Mesothelial cell of epicardium (in vitro differentiated cells): ENCODE measurements around the gene WDR83. TPM values are rescaled to one million over a fixed set of nuclear protein-coding genes. Genes with fewer than 3 reads are reported as not detected.

Experiments
- DNase-seq, 2 experiments: peaks; one replicate each; pipeline ENCODE4 v3.0.0; 2021; ENCODE audit warnings: low spot score in 2 of 2; ENCODE audit not compliant: unreplicated experiment in 2 of 2
- H3K27ac Mint-ChIP-seq: 2 replicates; pipeline ENCODE4 v1.8.0; 2021; ENCODE audit warnings: mixed read lengths
- H3K27me3 Mint-ChIP-seq: 2 replicates; pipeline ENCODE4 v1.8.0; 2021; ENCODE audit warnings: low read depth, mixed read lengths
- H3K36me3 Mint-ChIP-seq: 2 replicates; pipeline ENCODE4 v1.8.0; 2021; ENCODE audit warnings: mixed read lengths
- H3K4me1 Mint-ChIP-seq: 2 replicates; pipeline ENCODE4 v1.8.0; 2021; ENCODE audit warnings: mixed read lengths
- H3K4me3 Mint-ChIP-seq: 2 replicates; pipeline ENCODE4 v1.8.0; 2021; ENCODE audit warnings: mild to moderate bottlenecking, moderate library complexity, mixed read lengths
- H3K9me3 Mint-ChIP-seq: 2 replicates; pipeline ENCODE4 v1.8.0; 2021; ENCODE audit warnings: mixed read lengths
- CTCF ChIP-seq: fragments of 200-600 bp; sonication (generic); IDR thresholded peaks from one replicate; pipeline ENCODE4 v1.5.0; 2021; ENCODE audit warnings: antibody characterized with exemption; ENCODE audit not compliant: unreplicated experiment
- total RNA-seq: library from RNA; stranded (reverse); gene quantifications from 3 replicates; pipeline ENCODE4 v1.2.1, GENCODE V29; 2021

WDR83 gene
- total RNA-seq, 1 donor from 2014 or later = 13.6 TPM

DNA sequence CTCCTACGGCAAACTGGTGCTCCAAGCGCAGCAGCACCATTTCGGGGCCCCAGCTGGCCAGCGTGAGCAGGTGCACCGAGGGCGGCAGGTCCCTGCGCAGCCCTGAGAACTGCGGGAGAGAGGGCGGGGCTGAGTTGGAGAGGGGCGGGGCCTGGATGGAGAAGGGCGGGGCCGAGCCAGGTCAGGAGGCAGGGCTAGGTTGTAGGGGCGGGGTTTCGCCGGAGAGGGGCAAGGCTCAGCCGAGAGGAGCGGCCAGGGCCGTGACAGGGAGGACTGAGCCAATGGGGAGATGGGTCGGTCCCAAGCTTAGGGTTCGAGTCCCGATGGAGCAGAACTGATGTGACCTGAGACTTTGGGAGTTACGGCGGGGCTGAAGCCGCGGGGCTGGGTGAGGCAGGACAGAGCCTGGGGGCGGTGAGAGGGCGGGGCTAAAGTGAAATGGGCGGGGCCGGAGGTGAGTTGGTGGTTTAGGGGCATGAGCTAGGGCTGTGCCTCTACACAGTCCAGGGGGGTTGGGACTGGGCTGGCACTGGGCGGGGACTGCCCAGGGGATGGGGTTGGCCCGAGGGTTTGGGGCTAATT lies 19.0 kb upstream of the WDR83 start:
- no peaks in the 10 kb centered on the region for H3K27me3 Mint-ChIP-seq
- peaks cover 15% of the 10 kb centered on the region for H3K36me3 Mint-ChIP-seq
- H3K4me3 Mint-ChIP-seq = no peak overlapping the region
- no peak for DNase-seq
- TF ChIP-seq CTCF = no peak
- H3K27ac Mint-ChIP-seq = no peak overlapping the region
- no peaks in the 10 kb centered on the region for H3K9me3 Mint-ChIP-seq
- H3K4me1 Mint-ChIP-seq = no peaks in the 10 kb centered on the region

DNA sequence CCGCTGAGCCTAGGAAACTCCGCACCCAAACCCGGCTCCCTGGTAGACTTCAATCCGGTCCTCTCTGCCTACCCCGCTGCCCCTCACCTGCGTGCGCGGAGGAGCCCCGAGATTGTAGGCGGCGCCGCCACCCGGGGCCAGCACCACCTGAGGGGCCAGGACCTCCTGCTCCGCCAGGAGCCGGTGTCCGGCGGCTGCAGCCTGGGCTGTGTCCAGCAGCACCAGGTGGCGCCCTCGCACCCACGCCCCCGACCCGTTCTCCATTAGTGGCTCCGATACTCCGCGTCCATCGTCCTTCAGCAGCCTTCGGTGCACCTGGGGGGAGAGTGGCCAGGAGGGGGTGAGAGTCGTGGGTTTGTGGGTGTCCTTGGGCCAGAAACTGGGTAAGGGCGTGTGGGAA lies 18.5 kb upstream of the WDR83 start:
- H3K4me3 Mint-ChIP-seq = no peak overlapping the region
- no peak for TF ChIP-seq CTCF
- no peaks in the 10 kb centered on the region for H3K4me1 Mint-ChIP-seq
- H3K36me3 Mint-ChIP-seq = peaks cover 15% of the 10 kb centered on the region
- no peak for DNase-seq
- no peaks in the 10 kb centered on the region for H3K27me3 Mint-ChIP-seq
- no peaks in the 10 kb centered on the region for H3K9me3 Mint-ChIP-seq
- no peak overlapping the region for H3K27ac Mint-ChIP-seq

DNA sequence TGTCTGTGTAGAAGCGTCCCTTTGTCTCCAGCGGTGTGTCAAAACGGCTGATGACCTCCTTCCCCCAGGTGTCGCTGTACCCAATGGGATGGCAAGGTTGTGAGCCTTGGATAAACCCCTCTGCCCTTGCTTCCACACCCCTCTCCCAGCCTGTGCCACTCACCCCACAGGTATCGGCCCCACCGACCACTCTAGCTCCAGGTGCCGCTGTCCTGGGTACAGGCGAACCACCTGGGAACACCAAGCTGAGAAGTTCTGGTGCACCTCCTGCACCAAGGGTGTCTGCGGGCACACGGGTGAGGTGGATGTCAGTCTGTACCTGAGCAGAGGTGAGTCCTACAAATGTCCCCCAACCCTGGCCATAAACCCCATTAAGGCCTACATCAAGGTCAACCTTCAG lies 16.7 kb upstream of the WDR83 start:
- DNase-seq = no peak
- Mint-ChIP-seq H3K4me3 (no peak overlapping the region), H3K27ac (no peak overlapping the region), H3K27me3 (no peaks in the 10 kb centered on the region), H3K36me3 (peaks cover 17% of the 10 kb centered on the region), H3K9me3 (no peaks in the 10 kb centered on the region), H3K4me1 (no peaks in the 10 kb centered on the region)
- TF ChIP-seq CTCF = no peak

DNA sequence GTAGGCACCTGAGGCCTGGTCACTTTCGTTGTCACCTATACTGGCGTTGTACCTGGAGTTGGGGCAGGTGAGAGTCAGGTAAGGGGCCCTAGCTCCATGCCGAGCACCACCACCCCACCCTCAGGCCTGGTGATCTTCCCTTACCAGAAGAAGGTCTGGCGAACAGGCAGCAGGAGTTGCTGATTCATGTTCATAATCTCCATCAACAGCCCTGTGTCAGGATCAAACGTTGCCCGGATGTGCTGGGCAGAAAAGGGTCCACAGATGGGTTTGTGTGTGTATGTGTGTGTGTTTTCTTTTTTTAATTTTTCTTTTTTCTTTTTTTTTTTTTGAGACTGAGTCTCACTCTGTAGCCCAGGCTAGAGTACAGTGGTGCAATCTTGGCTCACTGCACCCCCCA lies 14.4 kb upstream of the WDR83 start:
- DNase-seq = no peak
- H3K4me3 Mint-ChIP-seq = no peak overlapping the region
- H3K9me3 Mint-ChIP-seq = no peaks in the 10 kb centered on the region
- TF ChIP-seq CTCF = no peak
- H3K36me3 Mint-ChIP-seq = peaks cover 32% of the 10 kb centered on the region
- H3K27me3 Mint-ChIP-seq = no peaks in the 10 kb centered on the region
- H3K4me1 Mint-ChIP-seq = no peaks in the 10 kb centered on the region
- H3K27ac Mint-ChIP-seq = no peak overlapping the region

DNA sequence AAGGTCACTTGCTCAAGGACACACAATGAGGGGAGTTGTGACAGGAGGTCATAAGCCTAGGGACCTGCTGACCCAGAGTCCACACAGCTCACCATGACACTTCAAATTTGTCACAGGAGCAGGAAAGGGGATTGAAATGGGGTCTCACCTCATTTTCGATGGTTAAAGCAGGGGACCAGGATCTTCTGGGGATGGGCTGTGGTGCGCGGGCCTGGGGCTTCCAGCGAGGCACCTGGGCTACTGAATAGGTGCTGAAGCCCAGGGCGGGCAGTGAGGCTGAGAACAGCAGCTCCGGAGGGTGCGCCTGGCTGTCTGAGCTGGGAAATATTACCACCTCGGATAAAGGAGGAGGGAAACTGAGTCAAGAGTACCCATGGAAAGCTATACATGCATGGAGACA lies 11.1 kb upstream of the WDR83 start:
- H3K36me3 Mint-ChIP-seq = peaks cover 41% of the 10 kb centered on the region
- no peak for TF ChIP-seq CTCF
- H3K27ac Mint-ChIP-seq = no peak overlapping the region
- no peaks in the 10 kb centered on the region for H3K4me1 Mint-ChIP-seq
- H3K9me3 Mint-ChIP-seq = no peaks in the 10 kb centered on the region
- no peak overlapping the region for H3K4me3 Mint-ChIP-seq
- DNase-seq = no peak
- H3K27me3 Mint-ChIP-seq = no peaks in the 10 kb centered on the region
